ENCODE measurements around the gene KCNJ6. TPM values are rescaled to one million over a fixed set of nuclear protein-coding genes. Genes with fewer than 3 reads are reported as not detected.

The KCNJ6 gene, protein sequence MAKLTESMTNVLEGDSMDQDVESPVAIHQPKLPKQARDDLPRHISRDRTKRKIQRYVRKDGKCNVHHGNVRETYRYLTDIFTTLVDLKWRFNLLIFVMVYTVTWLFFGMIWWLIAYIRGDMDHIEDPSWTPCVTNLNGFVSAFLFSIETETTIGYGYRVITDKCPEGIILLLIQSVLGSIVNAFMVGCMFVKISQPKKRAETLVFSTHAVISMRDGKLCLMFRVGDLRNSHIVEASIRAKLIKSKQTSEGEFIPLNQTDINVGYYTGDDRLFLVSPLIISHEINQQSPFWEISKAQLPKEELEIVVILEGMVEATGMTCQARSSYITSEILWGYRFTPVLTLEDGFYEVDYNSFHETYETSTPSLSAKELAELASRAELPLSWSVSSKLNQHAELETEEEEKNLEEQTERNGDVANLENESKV
- total RNA-seq (2022) (not detected in 2 replicates), Bru-seq, nascent RNA (percentile 0 among the genes with signal in this experiment), BruChase-seq, experiment 1, labeled RNA remaining after a 2-hour chase (percentile 2 among the genes with signal in this experiment), BruChase-seq, experiment 2, labeled RNA remaining after a 6-hour chase (percentile 0 among the genes with signal in this experiment)
- long read RNA-seq = 0 reads

DNA sequence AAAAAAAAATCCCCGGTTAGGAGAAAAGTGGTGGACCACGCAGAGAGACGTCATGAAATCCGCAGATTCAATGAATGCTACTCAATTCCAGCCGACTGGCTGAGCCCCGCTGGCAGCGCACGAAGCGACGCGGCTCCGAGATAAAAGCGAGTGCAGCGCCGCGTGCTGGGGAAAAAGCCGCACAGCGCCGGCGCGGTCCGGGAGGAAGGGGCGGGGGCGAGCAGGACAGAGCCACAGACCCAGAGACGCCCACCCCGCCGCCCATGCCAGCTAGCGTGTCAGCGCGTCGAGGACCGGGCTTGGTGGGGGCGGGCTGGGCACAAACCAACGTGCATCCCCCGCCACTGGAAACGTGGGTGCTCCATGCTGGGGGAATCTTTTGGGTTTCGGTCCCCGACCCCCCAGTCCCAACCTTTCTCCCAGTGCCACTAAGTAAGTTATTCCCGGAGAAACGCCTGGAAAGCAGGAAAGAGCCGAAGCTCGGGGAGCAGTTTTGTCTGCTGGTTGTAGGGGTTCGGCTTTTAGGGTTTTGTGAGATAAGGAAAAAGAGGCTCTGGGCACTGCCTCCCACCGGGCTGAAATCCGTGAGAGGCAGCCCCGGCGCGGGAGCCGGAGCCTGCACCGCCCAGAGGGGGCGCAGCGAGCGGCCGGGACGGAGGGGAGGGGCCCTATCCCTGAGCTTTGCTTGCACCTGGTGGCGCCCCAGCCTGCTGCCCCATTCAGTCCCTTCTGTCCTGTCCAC, at the start of gene KCNJ6:
KCNJ6 (minus strand) TSS at position 148 of the 742 bp plus-strand sequence. CDS start 75,775 bp downstream, outside the sequence.
- no peak for DNase-seq
- H3K27me3 Mint-ChIP-seq (ENCODE audit: insufficient read depth, unreplicated experiment) = peaks cover 18% of the 10 kb centered on the region
- no peaks in the 10 kb centered on the region for H3K36me3 Mint-ChIP-seq (ENCODE audit: insufficient read depth, unreplicated experiment)
- no peak for TF ChIP-seq CTCF (IDR thresholded peaks at IDR 0.05; ENCODE audit: insufficient read depth in 1 of 2, low read depth in 1 of 2, low read length in 1 of 2, severe bottlenecking in 1 of 2, unreplicated experiment in 1 of 2)
- no TSS peak for BruUV-seq (replicated peaks)
- ChIA-PET CTCF (no interaction called here), POLR2A (no interaction called here)
- intact Hi-C loops (cut with micrococcal nuclease; ENCODE audit: unreplicated experiment) = no loop called here
- peaks cover 3% of the 10 kb centered on the region; the same call in 1 of the 2 replicates for H3K4me1 ChIP-seq
- no peak within 1 kb of the TSS for H3K4me3 ChIP-seq (ENCODE audit: low read depth, low read length)
- H3K9me3 Mint-ChIP-seq (ENCODE audit: unreplicated experiment) = no peaks in the 10 kb centered on the region
- H3K9me3 ChIP-seq = no peaks in the 10 kb centered on the region
- no peak within 1 kb of the TSS for H3K27ac Mint-ChIP-seq (ENCODE audit: unreplicated experiment)
- H3K4me3 Mint-ChIP-seq (ENCODE audit: unreplicated experiment) = no peak within 1 kb of the TSS
- H3K36me3 ChIP-seq (ENCODE audit: control insufficient read depth, insufficient read depth, low read length) = no peaks in the 10 kb centered on the region
- no peaks in the 10 kb centered on the region for H3K27me3 ChIP-seq (replicated peaks; ENCODE audit: control insufficient read depth, insufficient read depth, low read length)
- H3K4me1 Mint-ChIP-seq (ENCODE audit: low read depth, unreplicated experiment) = no peaks in the 10 kb centered on the region

DNA sequence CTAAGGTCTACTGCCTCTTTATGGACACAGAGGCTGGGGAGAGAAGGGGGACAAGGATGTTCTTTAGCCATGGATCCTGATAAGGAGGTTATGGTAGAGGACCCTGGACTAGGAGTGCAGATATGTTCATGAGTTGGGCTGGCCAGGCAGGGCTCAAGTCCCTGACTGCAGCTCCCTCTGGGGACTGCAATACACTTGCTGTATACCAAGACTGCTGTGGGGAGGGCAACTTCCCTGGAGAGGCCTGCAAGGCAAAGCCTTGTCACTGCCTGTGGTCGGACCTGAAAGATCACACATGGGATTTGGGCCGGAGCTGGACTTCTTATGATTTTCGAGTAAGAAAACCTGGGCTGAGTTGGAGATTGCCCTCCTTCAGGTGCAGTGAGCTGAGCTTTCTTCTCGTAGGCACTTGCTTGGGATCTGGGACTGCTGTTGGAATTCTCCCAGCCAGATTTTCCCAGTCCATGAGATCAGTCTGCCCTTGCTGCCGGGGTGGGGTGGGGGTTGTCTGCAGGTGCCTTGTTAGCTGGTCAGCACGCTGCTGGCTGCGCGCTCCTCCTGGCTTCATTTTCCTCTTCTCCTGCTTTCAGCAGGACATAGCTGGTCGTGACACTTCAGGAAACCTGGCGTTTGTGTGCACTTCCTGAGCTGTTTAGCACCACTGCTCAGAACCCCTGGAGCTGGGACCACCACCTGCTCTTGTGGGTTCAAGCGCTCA, 49.0 kb upstream of the KCNJ6 start:
- no peaks in the 10 kb centered on the region for H3K27me3 ChIP-seq (replicated peaks; ENCODE audit: control insufficient read depth, insufficient read depth, low read length)
- no TSS peak for BruUV-seq (replicated peaks)
- DNase-seq = no peak
- H3K4me1 ChIP-seq = no peaks in the 10 kb centered on the region
- H3K9me3 Mint-ChIP-seq (ENCODE audit: unreplicated experiment) = no peaks in the 10 kb centered on the region
- TF ChIP-seq CTCF (IDR thresholded peaks at IDR 0.05; ENCODE audit: insufficient read depth in 1 of 2, low read depth in 1 of 2, low read length in 1 of 2, severe bottlenecking in 1 of 2, unreplicated experiment in 1 of 2) = no peak
- intact Hi-C loops (cut with micrococcal nuclease; ENCODE audit: unreplicated experiment) = loop anchor here (5.0 kb wide), 1 partner anchor 253 kb away; no protein-coding TSS in a partner anchor
- ChIA-PET CTCF (no interaction called here), POLR2A (no interaction called here)
- no peaks in the 10 kb centered on the region for H3K36me3 ChIP-seq (ENCODE audit: control insufficient read depth, insufficient read depth, low read length)
- H3K27ac Mint-ChIP-seq (ENCODE audit: unreplicated experiment) = no peak overlapping the region
- no peaks in the 10 kb centered on the region for H3K4me1 Mint-ChIP-seq (ENCODE audit: low read depth, unreplicated experiment)
- H3K36me3 Mint-ChIP-seq (ENCODE audit: insufficient read depth, unreplicated experiment) = no peaks in the 10 kb centered on the region
- H3K9me3 ChIP-seq = no peaks in the 10 kb centered on the region
- peaks cover 20% of the 10 kb centered on the region for H3K27me3 Mint-ChIP-seq (ENCODE audit: insufficient read depth, unreplicated experiment)
- no peak overlapping the region for H3K4me3 Mint-ChIP-seq (ENCODE audit: unreplicated experiment)
- H3K4me3 ChIP-seq (ENCODE audit: low read depth, low read length) = no peak overlapping the region

DNA sequence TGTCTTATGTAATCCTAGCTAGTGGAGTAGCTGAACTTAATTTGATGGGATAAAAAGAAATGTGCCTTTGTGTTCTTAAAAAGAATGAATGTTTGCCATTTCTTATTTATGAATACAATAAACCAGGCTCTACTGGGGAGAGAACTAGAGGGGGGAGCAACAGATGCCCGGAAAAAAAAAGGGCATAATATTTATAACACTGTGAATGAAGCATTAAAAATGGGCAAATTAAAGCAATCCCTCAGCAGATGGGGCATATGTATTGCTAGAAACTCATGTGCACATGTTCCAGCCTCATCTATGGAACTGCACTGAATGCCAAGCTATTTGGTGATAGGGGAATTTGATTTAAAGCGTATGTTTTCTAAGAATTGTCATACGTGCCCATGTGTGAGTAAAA, 42.3 kb upstream of the KCNJ6 start:
- H3K4me3 Mint-ChIP-seq (ENCODE audit: unreplicated experiment) = no peak overlapping the region
- intact Hi-C loops (cut with micrococcal nuclease; ENCODE audit: unreplicated experiment) = no loop called here
- no peak overlapping the region for H3K27ac Mint-ChIP-seq (ENCODE audit: unreplicated experiment)
- no peak for TF ChIP-seq CTCF (IDR thresholded peaks at IDR 0.05; ENCODE audit: insufficient read depth in 1 of 2, low read depth in 1 of 2, low read length in 1 of 2, severe bottlenecking in 1 of 2, unreplicated experiment in 1 of 2)
- Histone ChIP-seq H3K36me3 (ENCODE audit: control insufficient read depth, insufficient read depth, low read length) (no peaks in the 10 kb centered on the region), H3K27me3 (replicated peaks; ENCODE audit: control insufficient read depth, insufficient read depth, low read length) (no peaks in the 10 kb centered on the region), H3K4me3 (ENCODE audit: low read depth, low read length) (no peak overlapping the region), H3K4me1 (no peaks in the 10 kb centered on the region), H3K9me3 (no peaks in the 10 kb centered on the region)
- H3K27me3 Mint-ChIP-seq (ENCODE audit: insufficient read depth, unreplicated experiment) = peaks cover 18% of the 10 kb centered on the region
- BruUV-seq (replicated peaks) = no TSS peak
- ChIA-PET CTCF (no interaction called here), POLR2A (no interaction called here)
- no peak for DNase-seq
- no peaks in the 10 kb centered on the region for H3K9me3 Mint-ChIP-seq (ENCODE audit: unreplicated experiment)
- H3K36me3 Mint-ChIP-seq (ENCODE audit: insufficient read depth, unreplicated experiment) = no peaks in the 10 kb centered on the region
- H3K4me1 Mint-ChIP-seq (ENCODE audit: low read depth, unreplicated experiment) = no peaks in the 10 kb centered on the region

Data from Caco-2 (cell line).